Measurements from ENCODE around the gene RHOT2. TPM values are rescaled to one million over a fixed set of nuclear protein-coding genes. Genes with fewer than 3 reads are reported as not detected.

Gene RHOT2
- total and polyA plus RNA-seq, 9 of the 15 experiments (the other 6 are each of a cell fraction or from before 2014, with no cell fraction given), result 5.0 to 373 (median 112) TPM

- TF ChIP-seq ARID4B (CRISPR knock-in tag; IDR thresholded peaks at IDR 0.05) (no peak), NR3C1 (CRISPR knock-in tag; IDR thresholded peaks at IDR 0.05) (no peak), HMG20B (CRISPR knock-in tag; IDR thresholded peaks at IDR 0.05) (no peak), CBX2 (IDR thresholded peaks at IDR 0.05; ENCODE audit: insufficient read depth, low read length, poor library complexity, severe bottlenecking) (no peak), EP300 (IDR thresholded peaks at IDR 0.05; ENCODE audit: low read length) (no peak), CHD1 (IDR thresholded peaks at IDR 0.05; ENCODE audit: low read length) (peak; percentile 9), NR2C2 (CRISPR knock-in tag; IDR thresholded peaks at IDR 0.05) (peak; percentile 24; the same call in 1 of the 2 replicates), NR2C2 (tag; IDR thresholded peaks at IDR 0.05) (no peak; the same call in 1 of the 2 replicates), ZNF239 (CRISPR knock-in tag; IDR thresholded peaks at IDR 0.05) (no peak), NR2C1 (IDR thresholded peaks at IDR 0.05) (peak; percentile 33; the same call in 1 of the 2 replicates), NR2C1 (tag; IDR thresholded peaks at IDR 0.05) (peak; percentile 46; the same call in 1 of the 2 replicates), E2F6 (IDR thresholded peaks at IDR 0.05; ENCODE audit: borderline replicate concordance in 1 of 2, extremely low read depth in 1 of 2, insufficient read depth in 1 of 2, insufficient read length in 1 of 2, low read depth in 1 of 2, low read length in 1 of 2, poor library complexity in 1 of 2, severe bottlenecking in 1 of 2) (peak in 1 of 2 experiments; percentile 55), SRSF7 (optimal IDR thresholded peaks at IDR 0.05; ENCODE audit: low read depth, low read length) (no peak)
Measured at GRCh38 chr16:694187-694862, 26.4 kb downstream of the RHOT2 start (continued).

Data from K562 (cell line).